Common myeloid progenitor, CD34-positive (primary cell): ENCODE measurements around the gene OLR1.

ENCODE experiments used
- CTCF ChIA-PET: fragments of 350-600 bp; sonication (Branson Sonifier 250); formaldehyde crosslinking; loops from one replicate; lab custom pipeline; 2021; ENCODE audit warnings: antibody characterized with exemption; lab: Charles Lee
- POLR2A ChIA-PET: fragments of 350-600 bp; sonication (Branson Sonifier 250); formaldehyde crosslinking; loops from one replicate; lab custom pipeline; 2021; ENCODE audit warnings: antibody characterized with exemption; lab: Charles Lee
- DNase-seq, 3 donors: peaks; one replicate each; pipeline versions ENCODE4 v3.0.0 to v3.0.0-alpha.2; 2013
- H3K27ac ChIP-seq, 2 experiments: 1 replicate in 1 of 2; 2 replicates in 1 of 2; pipeline ENCODE4 v1.7.0; 2013; ENCODE audit warnings: inconsistent platforms in 2 of 2, low read length in 2 of 2, mild to moderate bottlenecking in 2 of 2, low read depth in 1 of 2, moderate library complexity in 1 of 2; ENCODE audit not compliant: severe bottlenecking in 2 of 2, insufficient read depth in 1 of 2, poor library complexity in 1 of 2
- H3K27me3 ChIP-seq, 5 experiments: replicated peaks in 2 of 5; 1 replicate in 3 of 5; 2 replicates in 2 of 5; pipeline versions ENCODE4 v1.6.1 to v1.7.0; 2013; ENCODE audit warnings: low read length in 4 of 5, mild to moderate bottlenecking in 2 of 5, moderate library complexity in 2 of 5, inconsistent platforms in 1 of 5; ENCODE audit not compliant: insufficient read depth in 5 of 5, control insufficient read depth in 4 of 5
- H3K36me3 ChIP-seq, 4 experiments: 1 replicate in 2 of 4; 2 replicates in 2 of 4; pipeline versions ENCODE4 v1.6.1 to v1.7.0; 2013; ENCODE audit warnings: low read length in 3 of 4, control low read depth in 1 of 4, mild to moderate bottlenecking in 1 of 4; ENCODE audit not compliant: control insufficient read depth in 4 of 4, insufficient read depth in 4 of 4
- H3K4me1 ChIP-seq, 4 experiments: 1 replicate in 3 of 4; 2 replicates in 1 of 4; pipeline versions ENCODE4 v1.6.1 to v1.7.1; 2013; ENCODE audit warnings: low read length in 3 of 4, mild to moderate bottlenecking in 3 of 4, control low read depth in 1 of 4, inconsistent platforms in 1 of 4, moderate library complexity in 1 of 4; ENCODE audit not compliant: control insufficient read depth in 4 of 4, insufficient read depth in 4 of 4; ENCODE audit errors: control extremely low read depth in 1 of 4
- H3K4me3 ChIP-seq, 7 experiments: 1 replicate in 4 of 7; 2 replicates in 3 of 7; pipeline versions ENCODE4 v1.5.1 to v1.7.0; 2013; ENCODE audit warnings: mild to moderate bottlenecking in 7 of 7, low read length in 6 of 7, moderate library complexity in 6 of 7, inconsistent platforms in 2 of 7, low read depth in 2 of 7, control low read depth in 1 of 7; ENCODE audit not compliant: insufficient read depth in 4 of 7, control insufficient read depth in 1 of 7; ENCODE audit errors: extremely low read depth in 1 of 7
- H3K9me3 ChIP-seq, 5 experiments: 1 replicate in 4 of 5; 2 replicates in 1 of 5; pipeline versions ENCODE4 v1.6.1 to v1.7.1; 2013; ENCODE audit warnings: low read length in 4 of 5, mild to moderate bottlenecking in 2 of 5, inconsistent platforms in 1 of 5, low read depth in 1 of 5, moderate library complexity in 1 of 5; ENCODE audit not compliant: control insufficient read depth in 4 of 5, insufficient read depth in 2 of 5; ENCODE audit errors: control extremely low read depth in 1 of 5
- WGBS: methylation state at CpG from one replicate; pipeline ENCODE4 v1.1.5; 2013; ENCODE audit not compliant: insufficient coverage; 5-methylcytosine and 5-hydroxymethylcytosine counted together

OLR1 gene

GRCh38 chr12:10169104-10169503, 2.8 kb downstream of the OLR1 start:
- H3K4me1 ChIP-seq, result no peaks in the 10 kb centered on the region
- DNase-seq, result no peak
- WGBS, result 100% methylated on average over 1 of the region's 3 CpGs
- ChIA-PET POLR2A (no interaction called here), CTCF (interaction anchor here (1.1 to 1.3 kb wide), 4 partner anchors 9 to 21 kb away, joined by 4 read pairs; no protein-coding TSS in a partner anchor)
- H3K4me3 ChIP-seq, result no peak overlapping the region
- no peaks in the 10 kb centered on the region for H3K36me3 ChIP-seq
- no peaks in the 10 kb centered on the region for H3K9me3 ChIP-seq
- no peak overlapping the region for H3K27ac ChIP-seq
- no peaks in the 10 kb centered on the region for H3K27me3 ChIP-seq

- whole genome bisulfite sequencing, result 62% methylated on average over 3 of the region's 5 CpGs
- CTCF ChIA-PET, result interaction anchor here (0.6 to 1.4 kb wide), 2 partner anchors 8 to 24 kb away, joined by 4 read pairs; no protein-coding TSS in a partner anchor
Measured at GRCh38 chr12:10167599-10167998, 4.3 kb downstream of the OLR1 start.

GRCh38 chr12:10165421-10165820, 6.5 kb downstream of the OLR1 start:
- POLR2A ChIA-PET, result no interaction called here
- Histone ChIP-seq H3K27ac (no peak overlapping the region), H3K4me1 (no peaks in the 10 kb centered on the region), H3K27me3 (no peaks in the 10 kb centered on the region), H3K4me3 (no peak overlapping the region), H3K9me3 (no peaks in the 10 kb centered on the region), H3K36me3 (no peaks in the 10 kb centered on the region)
- DNase-seq, result no peak
- CTCF ChIA-PET, result interaction anchor here (0.6 to 1.3 kb wide), 2 partner anchors 12 to 18 kb away, joined by 3 read pairs; no protein-coding TSS in a partner anchor
- no CpG with 5 or more reads among the region's 1 CpG for WGBS

More at GRCh38 chr12:10167599-10167998, 4.3 kb downstream of the OLR1 start:
- POLR2A ChIA-PET, result no interaction called here
- H3K36me3 ChIP-seq, result no peaks in the 10 kb centered on the region
- no peak overlapping the region for H3K27ac ChIP-seq
- no peaks in the 10 kb centered on the region for H3K4me1 ChIP-seq
- H3K4me3 ChIP-seq, result no peak overlapping the region
- DNase-seq, result peak in 2 of 3 donors; percentile 15 to 20
- H3K9me3 ChIP-seq, result no peaks in the 10 kb centered on the region
- no peaks in the 10 kb centered on the region for H3K27me3 ChIP-seq

GRCh38 chr12:10163084-10163483, 8.8 kb downstream of the OLR1 start:
- no peaks in the 10 kb centered on the region for H3K27me3 ChIP-seq
- ChIA-PET CTCF (interaction anchor here (0.6 to 3.3 kb wide), 2 partner anchors 11 to 30 kb away, joined by 4 to 11 read pairs; no protein-coding TSS in a partner anchor), POLR2A (interaction anchor here (0.6 kb wide), 1 partner anchor 19 kb away, joined by 6 read pairs; no protein-coding TSS in a partner anchor)
- no peaks in the 10 kb centered on the region for H3K36me3 ChIP-seq
- peak in 2 of 3 donors; percentile 19 to 30 for DNase-seq
- no peak overlapping the region for H3K27ac ChIP-seq
- H3K4me3 ChIP-seq, result no peak overlapping the region
- H3K4me1 ChIP-seq, result peaks cover 0 to 16% (median 8%) of the 10 kb centered on the region in 4 experiments
- no peaks in the 10 kb centered on the region for H3K9me3 ChIP-seq
- WGBS, result 20% methylated on average over 1 of the region's 3 CpGs

- Histone ChIP-seq H3K27me3 (no peaks in the 10 kb centered on the region), H3K27ac (no peak overlapping the region), H3K4me3 (no peak overlapping the region), H3K36me3 (no peaks in the 10 kb centered on the region), H3K9me3 (no peaks in the 10 kb centered on the region), H3K4me1 (peaks cover 0 to 16% (median 8%) of the 10 kb centered on the region in 4 experiments)
- 100% methylated on average over 2 of the region's 7 CpGs for WGBS
- ChIA-PET CTCF (interaction anchor here (1.1 to 3.3 kb wide), 3 partner anchors 9 to 30 kb away, joined by 3 to 11 read pairs (median 4); no protein-coding TSS in a partner anchor), POLR2A (no interaction called here)
- DNase-seq, result no peak
Measured at GRCh38 chr12:10160617-10161385, 11.1 kb downstream of the OLR1 start.

- no peak overlapping the region for H3K27ac ChIP-seq
- DNase-seq, result peak in 1 of 3 donors; percentile 33
- H3K9me3 ChIP-seq, result no peaks in the 10 kb centered on the region
- no CpG with 5 or more reads among the region's 3 CpGs for WGBS
- ChIA-PET CTCF (interaction anchor here (0.6 to 1.4 kb wide), 7 partner anchors 9 to 424 kb away, joined by 3 to 7 read pairs (median 3); no protein-coding TSS in a partner anchor), POLR2A (no interaction called here)
- H3K36me3 ChIP-seq, result no peaks in the 10 kb centered on the region
- no peaks in the 10 kb centered on the region for H3K27me3 ChIP-seq
- peaks cover 0 to 16% (median 8%) of the 10 kb centered on the region in 4 experiments for H3K4me1 ChIP-seq
- no peak overlapping the region for H3K4me3 ChIP-seq
Measured at GRCh38 chr12:10159280-10159679, 12.7 kb downstream of the OLR1 start.

GRCh38 chr12:10158406-10158805, 13.5 kb downstream of the OLR1 start:
- Histone ChIP-seq H3K9me3 (no peaks in the 10 kb centered on the region), H3K27ac (no peak overlapping the region), H3K27me3 (peaks cover 0 to 2% (median 0%) of the 10 kb centered on the region in 5 experiments), H3K4me1 (peaks cover 0 to 24% (median 15%) of the 10 kb centered on the region in 4 experiments), H3K4me3 (no peak overlapping the region), H3K36me3 (no peaks in the 10 kb centered on the region)
- DNase-seq, result peak in 1 of 3 donors; percentile 25
- CTCF ChIA-PET, result interaction anchor here (1.1 kb wide), 1 partner anchor 423 kb away, joined by 3 read pairs; no protein-coding TSS in a partner anchor
- POLR2A ChIA-PET, result interaction anchor here (0.6 kb wide), 1 partner anchor 13 kb away, joined by 3 read pairs; no protein-coding TSS in a partner anchor
- no CpG with 5 or more reads among the region's 2 CpGs for WGBS
